ENCODE measurements around the gene HRH1.
"Not testable (repeated sequence)": the region's sequence is repeated elsewhere in the genome, so short reads cannot be mapped to it uniquely, and the experiment has no call there.

The HRH1 gene

GRCh38 chr3:11211531-11212298, 57.4 kb downstream of the HRH1 start:
- TF ChIP-seq CTCF (IDR thresholded peaks at IDR 0.05; ENCODE audit: control insufficient read depth, insufficient read depth, low read depth, low read length, missing control alignments), result peak; percentile 26
- DNase-seq (ENCODE audit: low read depth), result no peak
- H3K4me3 ChIP-seq (ENCODE audit: control insufficient read depth, low read depth, low read length), result no peak overlapping the region

- no peak for DNase-seq (ENCODE audit: low read depth)
- no peak overlapping the region for H3K4me3 ChIP-seq (ENCODE audit: control insufficient read depth, low read depth, low read length)
- TF ChIP-seq CTCF (IDR thresholded peaks at IDR 0.05; ENCODE audit: control insufficient read depth, insufficient read depth, low read depth, low read length, missing control alignments), result no peak
These were observed 58.0 kb downstream of the HRH1 start for GRCh38 chr3:11212299-11212608.

DNA sequence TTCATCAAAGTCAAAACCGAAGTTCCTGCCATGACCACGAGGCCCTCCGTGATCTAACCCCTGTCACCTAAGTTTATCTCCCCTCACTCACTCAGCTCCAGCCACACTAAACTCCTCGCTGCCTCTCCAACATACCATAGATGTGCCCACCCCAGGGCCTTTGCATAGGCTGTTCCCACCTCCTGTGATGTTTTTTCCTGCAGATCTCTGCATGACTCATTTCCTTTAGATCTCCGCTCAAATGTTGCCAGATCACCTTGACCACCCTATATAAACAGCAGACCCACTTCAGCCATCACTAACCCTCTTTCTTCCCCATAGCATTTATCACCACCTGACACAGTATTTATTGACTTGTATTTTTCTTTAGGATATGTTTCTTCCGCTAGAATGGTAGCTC, 58.5 kb downstream of the HRH1 start:
- no peak for TF ChIP-seq CTCF (IDR thresholded peaks at IDR 0.05; ENCODE audit: control insufficient read depth, insufficient read depth, low read depth, low read length, missing control alignments)

DNA sequence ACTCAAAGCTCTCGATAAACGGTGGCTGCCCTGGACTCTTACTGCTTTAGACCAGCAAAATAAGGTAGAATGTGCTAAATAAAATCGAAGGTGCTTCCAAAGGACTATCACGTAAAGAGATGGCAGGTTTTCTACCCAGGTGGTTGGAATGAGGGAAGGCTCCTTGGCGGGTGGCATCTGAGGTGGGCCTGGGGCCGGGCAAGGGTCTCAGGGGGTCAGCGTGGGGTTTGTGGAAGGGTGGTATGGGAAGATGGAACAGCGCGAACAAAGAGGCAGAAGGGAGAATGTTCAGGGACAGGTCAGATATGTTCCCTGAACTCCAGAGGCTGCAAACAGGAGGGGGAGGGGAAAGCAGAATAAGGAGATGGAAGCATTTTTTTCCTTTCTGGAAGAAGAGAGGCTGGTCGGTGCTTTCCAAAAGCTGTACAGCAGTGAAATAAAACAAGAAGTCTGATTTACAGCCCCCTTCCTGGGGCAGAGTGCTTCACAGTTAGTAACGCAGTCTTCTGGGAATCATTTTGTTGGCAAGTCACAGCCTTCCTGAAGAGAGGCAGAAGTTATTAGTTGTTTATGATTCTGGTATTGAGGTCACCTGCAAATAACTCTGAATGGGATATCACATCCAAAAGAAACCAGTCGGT, 59.6 kb downstream of the HRH1 start:
- H3K4me3 ChIP-seq (ENCODE audit: control insufficient read depth, low read depth, low read length), result no peak overlapping the region
- TF ChIP-seq CTCF (IDR thresholded peaks at IDR 0.05; ENCODE audit: control insufficient read depth, insufficient read depth, low read depth, low read length, missing control alignments), result no peak
- DNase-seq (ENCODE audit: low read depth), result no peak

More for the DNA sequence above, 58.5 kb downstream of the HRH1 start:
- H3K4me3 ChIP-seq (ENCODE audit: control insufficient read depth, low read depth, low read length), result no peak overlapping the region
- no peak for DNase-seq (ENCODE audit: low read depth)

DNA sequence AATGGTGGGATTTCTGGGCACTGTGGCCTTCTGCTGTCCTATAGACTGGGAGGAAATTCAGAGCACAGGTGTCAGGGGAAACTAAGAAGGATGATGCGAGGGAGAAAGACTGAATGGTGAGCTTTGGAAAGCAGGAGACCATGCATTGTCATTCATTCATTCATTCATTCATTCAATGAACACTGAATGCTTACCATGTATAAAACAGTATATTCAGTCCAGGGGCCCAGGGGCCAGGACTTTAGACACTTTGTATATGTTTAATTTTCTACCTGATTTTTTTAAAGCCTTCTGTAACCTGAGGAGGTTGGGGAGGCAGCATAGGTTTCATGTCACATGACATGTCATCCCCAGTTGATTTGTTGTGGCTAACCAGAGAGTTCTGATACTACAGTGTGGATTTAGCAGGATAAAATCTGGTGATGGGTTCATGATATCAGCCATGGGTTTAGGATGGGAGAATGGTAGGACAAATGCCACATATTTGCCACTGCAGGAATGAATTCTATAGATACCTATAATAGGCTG, 60.2 kb downstream of the HRH1 start:
- DNase-seq (ENCODE audit: low read depth), result no peak
- TF ChIP-seq CTCF (IDR thresholded peaks at IDR 0.05; ENCODE audit: control insufficient read depth, insufficient read depth, low read depth, low read length, missing control alignments), result no peak
- no peak overlapping the region for H3K4me3 ChIP-seq (ENCODE audit: control insufficient read depth, low read depth, low read length)

DNA sequence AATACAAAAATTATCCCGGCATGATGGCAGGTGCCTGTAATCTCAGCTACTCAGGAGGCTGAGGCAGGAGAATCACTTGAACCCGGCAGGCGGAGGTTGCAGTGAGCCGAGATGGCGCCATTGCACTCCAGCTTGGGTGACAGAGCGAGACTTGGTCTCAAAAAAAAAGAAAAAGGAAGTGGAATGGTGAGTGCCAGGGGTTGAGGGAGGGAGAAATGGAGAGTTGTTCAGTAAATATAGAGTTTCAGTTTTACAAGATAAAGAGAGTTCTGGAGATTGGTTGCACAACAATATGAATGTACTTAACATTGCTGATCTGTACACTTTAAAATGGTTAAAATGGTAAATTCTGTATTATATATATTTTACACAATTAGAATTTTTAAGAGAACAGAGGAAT, 63.1 kb downstream of the HRH1 start:
- not testable (repeated sequence) for DNase-seq (ENCODE audit: low read depth); H3K4me3 ChIP-seq (ENCODE audit: control insufficient read depth, low read depth, low read length)

DNA sequence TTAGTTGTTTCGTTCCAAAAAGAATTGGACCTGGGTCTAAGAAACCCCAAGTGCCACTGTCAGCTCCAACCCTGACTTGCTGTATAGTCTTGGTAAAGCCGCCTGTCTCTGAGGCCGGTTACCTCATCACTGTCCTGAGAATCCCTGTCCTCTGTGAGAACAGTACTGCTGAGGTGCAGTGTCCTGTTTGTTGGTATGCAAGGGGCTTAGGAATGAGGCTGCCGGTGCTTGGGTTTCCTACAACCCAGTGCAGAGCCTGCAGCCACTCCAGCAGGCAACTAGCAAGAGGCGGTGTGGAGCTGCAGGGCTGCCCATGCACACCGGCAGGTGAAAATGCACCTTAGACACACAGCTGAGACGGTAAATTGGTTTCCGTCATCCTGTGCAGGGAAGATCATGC, 65.9 kb downstream of the HRH1 start:
- H3K4me3 ChIP-seq (ENCODE audit: control insufficient read depth, low read depth, low read length), result no peak overlapping the region
- no peak for DNase-seq (ENCODE audit: low read depth)
- no peak for TF ChIP-seq CTCF (IDR thresholded peaks at IDR 0.05; ENCODE audit: control insufficient read depth, insufficient read depth, low read depth, low read length, missing control alignments)
